ENCODE data around the gene SLC8B1.

DNA sequence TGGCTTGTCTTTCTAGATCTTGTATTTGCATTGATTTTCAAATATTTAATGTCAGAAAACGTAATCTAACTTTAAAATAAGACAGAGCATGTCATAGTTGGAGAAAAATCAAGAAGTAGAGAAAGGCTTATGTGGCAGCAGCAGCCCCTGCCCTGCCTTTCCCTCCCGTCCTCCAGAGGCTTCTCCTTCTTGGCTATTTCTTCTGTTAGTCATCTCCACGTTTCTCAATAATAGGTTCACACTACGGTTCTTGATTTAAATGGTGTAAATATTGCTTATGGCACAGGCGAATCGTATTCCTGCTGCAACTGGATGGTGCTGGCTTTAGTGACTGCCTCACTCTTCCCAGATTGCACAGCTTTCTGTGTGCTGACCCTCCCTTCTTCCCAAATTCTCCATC is 42.8 kb downstream of the SLC8B1 start:
- TF ChIP-seq ZBTB17 (tag by site-specific recombination; IDR thresholded peaks at IDR 0.05), result no peak
- no peak for TF ChIP-seq ZSCAN30 (tag by site-specific recombination; IDR thresholded peaks at IDR 0.05)
- TF ChIP-seq, protein P1, sequence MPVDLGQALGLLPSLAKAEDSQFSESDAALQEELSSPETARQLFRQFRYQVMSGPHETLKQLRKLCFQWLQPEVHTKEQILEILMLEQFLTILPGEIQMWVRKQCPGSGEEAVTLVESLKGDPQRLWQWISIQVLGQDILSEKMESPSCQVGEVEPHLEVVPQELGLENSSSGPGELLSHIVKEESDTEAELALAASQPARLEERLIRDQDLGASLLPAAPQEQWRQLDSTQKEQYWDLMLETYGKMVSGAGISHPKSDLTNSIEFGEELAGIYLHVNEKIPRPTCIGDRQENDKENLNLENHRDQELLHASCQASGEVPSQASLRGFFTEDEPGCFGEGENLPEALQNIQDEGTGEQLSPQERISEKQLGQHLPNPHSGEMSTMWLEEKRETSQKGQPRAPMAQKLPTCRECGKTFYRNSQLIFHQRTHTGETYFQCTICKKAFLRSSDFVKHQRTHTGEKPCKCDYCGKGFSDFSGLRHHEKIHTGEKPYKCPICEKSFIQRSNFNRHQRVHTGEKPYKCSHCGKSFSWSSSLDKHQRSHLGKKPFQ (tag by site-specific recombination; IDR thresholded peaks at IDR 0.05), result no peak
- TF ChIP-seq, protein P2, sequence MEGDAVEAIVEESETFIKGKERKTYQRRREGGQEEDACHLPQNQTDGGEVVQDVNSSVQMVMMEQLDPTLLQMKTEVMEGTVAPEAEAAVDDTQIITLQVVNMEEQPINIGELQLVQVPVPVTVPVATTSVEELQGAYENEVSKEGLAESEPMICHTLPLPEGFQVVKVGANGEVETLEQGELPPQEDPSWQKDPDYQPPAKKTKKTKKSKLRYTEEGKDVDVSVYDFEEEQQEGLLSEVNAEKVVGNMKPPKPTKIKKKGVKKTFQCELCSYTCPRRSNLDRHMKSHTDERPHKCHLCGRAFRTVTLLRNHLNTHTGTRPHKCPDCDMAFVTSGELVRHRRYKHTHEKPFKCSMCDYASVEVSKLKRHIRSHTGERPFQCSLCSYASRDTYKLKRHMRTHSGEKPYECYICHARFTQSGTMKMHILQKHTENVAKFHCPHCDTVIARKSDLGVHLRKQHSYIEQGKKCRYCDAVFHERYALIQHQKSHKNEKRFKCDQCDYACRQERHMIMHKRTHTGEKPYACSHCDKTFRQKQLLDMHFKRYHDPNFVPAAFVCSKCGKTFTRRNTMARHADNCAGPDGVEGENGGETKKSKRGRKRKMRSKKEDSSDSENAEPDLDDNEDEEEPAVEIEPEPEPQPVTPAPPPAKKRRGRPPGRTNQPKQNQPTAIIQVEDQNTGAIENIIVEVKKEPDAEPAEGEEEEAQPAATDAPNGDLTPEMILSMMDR (tag by site-specific recombination; IDR thresholded peaks at IDR 0.05), result no peak
- no peak for TF ChIP-seq ZNF768 (tag by site-specific recombination; IDR thresholded peaks at IDR 0.05)
- no peak for TF ChIP-seq ZEB2 (tag by site-specific recombination; IDR thresholded peaks at IDR 0.05)
- TF ChIP-seq ZNF423 (tag by site-specific recombination; IDR thresholded peaks at IDR 0.05), result no peak

All from HEK293 (cell line).